DMS153 (cell line): ENCODE data around the gene CDC123.
"Not testable (repeated sequence)": the region's sequence is repeated elsewhere in the genome, so short reads cannot be mapped to it uniquely, and the experiment has no call there.

Source experiments
- DNase-seq: peaks from one replicate; lab custom pipeline; 2025; lab: John Stamatoyannopoulos, UW

CDC123 gene

GRCh38 chr10:12195603-12196506, at the start of gene CDC123, which contains the start of gene NUDT5:
TSS of gene CDC123 (plus strand) at chr10:12196188. CDS start at chr10:12196246, 58 bp downstream.
TSS of gene NUDT5 (minus strand) at chr10:12195891. CDS start at chr10:12186291, 9,600 bp downstream.
- peak; percentile 78 for DNase-seq

GRCh38 chr10:12150163-12150562, 45.8 kb upstream of the CDC123 start:
- no peak for DNase-seq

DNA sequence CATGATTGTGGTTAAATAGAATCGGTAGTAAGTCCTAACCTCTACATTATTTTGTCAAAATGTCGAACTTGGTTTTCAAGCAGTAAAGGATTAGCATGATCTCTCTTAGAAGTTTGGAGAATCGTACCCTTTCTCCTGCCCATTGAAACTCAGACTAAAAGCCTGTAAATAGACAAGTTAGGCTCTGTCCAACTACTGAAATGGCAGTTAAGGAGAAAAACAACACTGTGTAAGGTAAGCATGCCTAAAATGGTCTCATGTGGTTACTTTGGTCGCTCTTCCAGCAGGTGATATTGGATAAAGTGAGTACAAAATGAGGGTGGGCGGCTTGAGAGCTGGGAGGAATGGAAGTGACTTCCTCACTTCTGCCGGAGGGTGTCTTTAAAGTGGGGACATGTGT, 41.5 kb upstream of the CDC123 start:
- DNase-seq: no peak

DNA sequence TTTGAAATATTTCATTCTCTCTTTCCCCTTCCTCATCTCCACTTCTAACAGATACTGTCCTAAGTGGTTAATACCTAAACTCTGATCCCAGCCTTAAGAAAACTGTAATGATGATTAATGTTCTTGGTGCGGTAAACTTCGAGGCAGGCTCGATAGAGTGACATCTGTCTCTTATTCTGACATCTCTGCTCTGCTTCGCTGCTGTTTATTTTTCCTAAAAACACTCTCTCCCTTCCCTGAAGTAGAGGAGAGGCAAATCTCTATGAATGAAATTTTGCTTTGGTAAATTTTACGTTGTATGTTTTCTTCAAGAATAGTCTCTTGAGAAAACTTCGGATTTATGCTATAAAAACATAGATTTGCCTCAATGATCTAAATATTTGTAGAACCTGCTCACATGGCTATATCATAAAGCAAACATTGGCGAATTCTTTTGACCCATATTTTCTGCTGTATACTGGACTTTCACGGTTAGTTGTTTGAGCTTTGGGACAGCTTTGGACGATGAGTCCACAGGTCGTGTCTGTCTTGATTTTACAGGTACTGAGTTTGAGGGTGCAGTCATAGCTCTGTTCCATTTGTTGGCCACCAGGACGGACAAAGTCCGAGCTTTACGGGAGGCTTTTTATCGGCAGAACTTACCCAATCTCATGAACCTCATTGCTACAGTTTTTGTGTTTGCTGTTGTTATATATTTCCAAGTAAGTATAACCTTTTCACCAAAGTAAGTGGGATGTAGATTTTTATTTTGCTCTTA, 39.4 kb upstream of the CDC123 start:
- DNase-seq: no peak

DNA sequence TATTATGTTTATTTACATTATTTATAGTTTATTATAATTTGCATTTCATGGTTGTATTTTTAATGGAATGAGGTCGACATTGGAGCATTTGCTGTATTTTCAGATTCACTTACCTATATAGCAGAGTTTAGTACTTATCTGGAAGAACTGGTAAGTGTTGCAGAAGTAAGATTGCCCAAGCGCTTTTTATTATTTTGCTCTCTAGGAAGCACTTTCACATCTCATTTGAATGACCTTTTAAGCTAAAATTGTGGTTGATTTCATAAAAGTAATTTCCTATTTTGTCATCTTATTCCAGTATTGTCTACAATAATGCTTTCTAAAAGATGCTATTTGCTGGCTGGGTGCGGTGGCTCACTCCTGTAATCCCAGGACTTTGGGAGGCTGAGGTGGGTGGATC, 37.9 kb upstream of the CDC123 start:
- no peak for DNase-seq

- DNase-seq: no peak
Measured at GRCh38 chr10:12160664-12161063, 35.3 kb upstream of the CDC123 start.

DNA sequence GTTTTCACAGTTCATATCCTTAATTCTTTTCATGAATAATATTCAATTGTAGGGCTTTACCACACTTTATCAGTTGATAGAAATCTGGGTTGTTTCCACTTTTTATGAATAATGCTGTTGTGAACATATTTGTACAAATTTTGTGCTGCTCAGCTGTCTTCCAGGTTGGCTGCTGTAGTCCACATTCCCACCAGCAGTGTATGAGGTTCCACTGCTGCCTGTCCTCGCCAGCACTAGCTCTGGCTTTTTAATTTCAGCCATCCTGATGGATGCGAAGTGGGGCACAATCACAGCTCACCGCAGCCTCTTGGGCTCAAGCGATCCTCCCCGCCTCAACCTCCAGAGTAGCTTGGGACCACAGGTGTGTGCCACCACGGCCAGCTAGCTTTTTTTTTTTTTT, 33.1 kb upstream of the CDC123 start:
- no peak for DNase-seq

- no peak for DNase-seq
Measured at GRCh38 chr10:12164085-12164484, 31.9 kb upstream of the CDC123 start.

DNA sequence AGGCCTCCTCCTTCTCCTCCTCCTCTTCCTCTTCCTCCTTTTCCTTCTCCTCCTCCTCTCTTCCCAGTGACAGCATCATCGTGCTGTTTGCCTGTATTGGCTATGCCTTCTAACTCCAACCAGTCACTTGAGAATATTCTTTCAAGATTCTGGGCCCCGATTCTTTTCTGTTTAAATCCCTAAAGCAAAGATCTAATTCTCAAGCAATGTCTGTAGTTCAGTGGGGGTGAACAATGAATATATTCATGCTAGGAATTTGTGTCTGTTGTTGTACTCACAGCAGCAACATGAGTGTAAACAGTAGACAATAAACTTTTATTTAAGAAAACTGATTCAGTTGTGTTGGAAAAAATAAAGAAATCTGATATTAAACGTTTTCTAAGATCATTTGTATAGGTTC, 31.0 kb upstream of the CDC123 start:
- no peak for DNase-seq

DNA sequence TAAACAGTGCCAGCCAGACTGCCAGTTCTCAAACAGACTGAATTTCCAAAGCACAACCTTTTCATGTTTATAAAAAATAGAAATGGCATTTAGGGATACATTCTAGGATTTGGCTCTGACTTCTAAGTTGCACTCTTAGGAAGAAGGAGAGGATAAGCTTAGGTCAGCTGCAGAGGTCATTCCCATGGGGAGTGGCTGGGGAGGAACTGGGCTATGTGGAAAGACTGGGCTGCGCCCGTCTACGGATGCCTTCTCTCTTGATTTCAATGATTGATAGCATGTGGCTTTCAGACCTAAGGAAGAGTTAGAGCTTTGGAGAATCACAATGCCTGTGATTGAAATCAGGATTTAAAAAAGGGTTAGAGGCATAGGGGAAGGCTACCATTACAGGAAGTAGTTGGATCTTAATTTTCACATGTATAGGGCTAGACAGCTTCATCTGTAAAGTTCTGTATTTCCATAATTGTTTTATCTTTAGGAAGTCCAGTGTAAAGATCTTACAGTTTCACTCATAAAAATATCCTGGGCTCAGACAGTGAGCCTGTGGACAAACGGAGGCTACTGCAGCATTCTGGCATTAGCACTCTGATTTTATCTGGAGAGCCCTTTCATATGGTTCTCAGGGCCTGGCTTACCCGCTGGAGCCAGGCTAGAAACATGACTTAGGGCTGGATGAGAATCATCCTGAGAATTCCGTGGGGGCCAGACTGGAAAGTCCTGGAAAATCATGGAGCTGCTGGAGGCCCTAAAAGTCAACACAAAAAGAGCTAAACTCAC, 29.8 kb upstream of the CDC123 start:
- DNase-seq: no peak

DNA sequence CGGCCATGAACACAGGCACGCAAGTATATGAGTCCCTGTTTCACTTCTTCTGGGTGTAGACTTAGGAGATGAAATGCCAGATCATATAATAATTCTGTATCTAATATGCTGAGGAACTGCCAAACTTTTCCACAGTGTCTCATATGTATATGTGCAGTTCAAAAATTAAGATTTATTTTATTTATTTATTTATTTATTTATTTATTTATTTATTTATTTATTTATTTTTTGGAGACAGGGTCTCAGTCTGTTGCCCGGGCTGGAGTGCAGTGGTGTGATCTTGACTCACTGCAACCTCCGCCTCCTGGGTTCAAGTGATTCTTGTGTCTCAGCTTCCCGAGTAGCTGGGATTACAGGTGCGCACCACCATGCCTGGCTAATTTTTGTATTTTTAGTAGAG, 24.5 kb upstream of the CDC123 start:
- not testable (repeated sequence) for DNase-seq

DNA sequence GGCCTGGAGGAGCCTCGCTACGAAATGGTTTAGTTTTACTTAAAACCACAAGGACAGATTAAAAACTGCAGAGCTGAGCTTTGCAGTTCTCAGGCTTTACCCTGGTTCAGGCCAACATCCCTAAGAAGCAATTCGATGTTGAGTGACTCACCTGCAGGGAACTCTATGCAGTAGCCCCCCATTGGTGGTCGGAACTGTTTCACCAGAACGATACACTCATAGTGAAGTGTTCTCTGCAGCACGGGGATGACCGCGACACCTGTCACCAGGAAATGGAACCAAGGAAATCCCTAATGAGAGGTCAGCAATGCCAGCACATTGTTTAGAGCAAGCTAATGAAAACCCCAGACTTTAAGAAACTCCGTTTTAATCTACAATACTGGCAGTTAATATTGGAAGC, 18.3 kb upstream of the CDC123 start:
- DNase-seq: no peak

DNA sequence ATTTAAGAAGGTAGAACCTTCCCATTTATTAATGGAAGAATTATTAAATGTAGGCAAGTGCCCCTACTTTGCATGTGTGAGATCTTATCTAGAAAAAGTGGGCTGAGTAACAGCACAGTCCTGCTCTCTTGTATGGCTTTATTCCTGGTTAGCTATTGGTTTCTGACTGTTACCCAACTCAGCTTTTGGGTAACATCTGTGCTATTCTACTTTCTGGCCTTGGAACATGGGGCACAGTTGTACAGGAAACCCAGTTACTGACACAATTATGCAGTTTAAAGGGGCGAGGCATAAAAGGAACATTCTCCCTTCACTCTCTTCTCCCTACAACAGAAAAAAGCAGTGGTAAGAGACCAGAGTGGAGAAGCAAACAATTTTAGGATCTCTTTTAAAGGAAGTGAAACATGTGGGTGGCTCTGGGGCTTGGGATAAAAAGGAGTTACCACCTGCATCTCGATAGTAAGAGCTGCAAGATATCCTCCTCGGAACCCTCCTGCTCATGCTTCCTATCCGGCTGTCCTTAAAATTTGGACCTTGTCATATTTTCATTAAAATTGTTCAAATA, 16.3 kb upstream of the CDC123 start:
- DNase-seq: no peak

DNA sequence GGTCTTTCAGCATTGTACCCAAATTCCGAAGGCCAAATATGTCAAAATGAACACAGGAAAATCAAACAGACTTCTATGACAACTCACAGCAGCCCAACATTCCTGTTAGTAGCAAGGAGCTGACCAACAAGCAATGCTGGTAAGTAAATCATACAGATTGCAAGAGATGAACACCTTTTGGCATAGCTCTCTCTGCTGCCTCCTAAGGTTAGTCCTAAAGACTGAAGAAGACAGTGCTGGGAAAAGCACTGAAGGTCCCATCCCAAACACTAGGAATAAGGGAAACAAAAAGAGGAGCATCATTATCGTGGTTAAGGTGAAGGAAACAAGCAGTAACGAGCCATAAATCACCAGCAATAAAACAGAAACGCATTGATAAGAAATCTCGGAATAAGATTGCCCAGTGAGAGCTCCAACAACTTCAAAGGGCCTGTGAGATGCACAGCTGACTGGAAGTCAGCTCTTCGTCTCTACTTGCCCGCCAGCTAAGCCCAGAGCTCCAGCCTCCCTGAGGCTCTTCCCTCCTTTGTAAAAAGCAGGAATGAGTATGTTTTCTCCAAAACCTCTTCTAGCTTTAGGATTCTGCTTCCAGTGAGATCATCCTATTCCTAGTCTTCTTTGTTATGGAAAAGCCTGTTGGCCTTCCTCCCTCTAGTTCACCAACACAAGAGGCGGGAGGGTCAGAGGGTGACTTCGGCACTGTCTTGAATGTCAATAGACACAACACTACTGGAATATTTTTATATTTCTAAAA, 15.6 kb upstream of the CDC123 start:
- no peak for DNase-seq

GRCh38 chr10:12181065-12181775, 14.8 kb upstream of the CDC123 start:
- no peak for DNase-seq

DNA sequence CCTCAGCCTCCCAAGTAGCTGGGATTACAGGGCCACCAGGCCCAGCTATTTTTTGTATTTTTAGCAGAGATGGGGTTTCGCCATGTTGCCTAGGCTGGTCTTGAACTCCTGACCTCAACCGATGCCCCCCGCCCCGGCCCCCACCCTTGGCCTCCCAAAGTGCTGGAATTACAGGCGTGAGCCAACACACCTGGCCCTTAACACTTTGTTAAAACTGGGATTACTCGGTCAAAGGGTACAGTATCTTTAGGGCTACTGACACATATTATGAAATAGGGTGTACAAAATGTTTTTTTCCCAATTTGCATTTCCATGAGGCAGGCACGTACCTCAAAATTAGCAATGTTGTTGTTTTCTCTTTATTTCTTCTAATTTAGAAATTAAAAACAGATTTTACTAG, 11.8 kb upstream of the CDC123 start:
- no peak for DNase-seq

- no peak for DNase-seq
Measured at GRCh38 chr10:12186323-12186722, 9.7 kb upstream of the CDC123 start.

DNA sequence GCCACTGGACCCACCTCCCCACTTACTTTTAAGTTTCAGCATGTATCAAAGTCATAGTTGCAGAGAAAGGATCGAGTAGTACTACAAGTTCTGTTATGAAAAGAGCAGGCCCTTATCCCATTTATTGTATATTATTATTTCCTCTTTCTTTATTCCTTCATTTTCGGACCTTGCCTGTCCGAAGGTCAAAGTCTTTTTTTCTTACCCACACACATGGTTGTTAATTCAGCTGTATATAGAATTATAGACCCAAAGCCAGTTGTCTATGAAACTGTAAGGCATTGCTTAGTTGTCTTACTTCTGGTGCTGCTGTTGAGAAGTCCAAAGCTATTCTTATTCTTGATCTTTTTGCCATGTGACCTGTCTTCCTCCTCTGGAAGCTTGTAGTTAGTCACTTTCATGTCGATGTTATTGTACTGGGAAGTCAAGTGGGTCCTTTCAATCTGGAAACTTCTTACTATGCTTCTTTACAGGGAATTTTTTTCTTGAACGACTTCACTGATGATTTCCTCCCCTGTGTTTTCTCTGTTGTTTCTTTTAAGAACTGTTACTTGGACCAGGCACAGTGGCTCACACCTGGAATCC, 8.6 kb upstream of the CDC123 start:
- no peak for DNase-seq

DNA sequence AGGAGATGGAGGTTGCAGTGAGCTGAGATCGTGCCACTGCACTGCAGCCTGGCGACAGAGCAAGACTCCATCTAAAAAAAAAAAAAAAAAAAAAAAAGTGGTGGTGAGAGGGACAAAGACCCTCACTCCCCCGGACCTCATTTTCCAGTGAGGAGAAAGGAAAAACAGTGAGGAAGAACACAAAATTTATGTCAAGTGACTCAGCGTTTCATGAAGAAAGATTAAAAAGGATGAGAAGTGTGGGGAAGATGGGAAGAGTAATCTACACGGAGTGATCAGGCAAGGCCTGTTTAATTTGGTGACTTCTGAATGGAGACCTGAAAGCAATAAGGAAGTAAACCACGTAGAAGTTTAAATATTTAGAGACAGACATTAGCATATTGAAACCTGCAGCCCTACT, 7.3 kb upstream of the CDC123 start:
- no peak for DNase-seq

DNA sequence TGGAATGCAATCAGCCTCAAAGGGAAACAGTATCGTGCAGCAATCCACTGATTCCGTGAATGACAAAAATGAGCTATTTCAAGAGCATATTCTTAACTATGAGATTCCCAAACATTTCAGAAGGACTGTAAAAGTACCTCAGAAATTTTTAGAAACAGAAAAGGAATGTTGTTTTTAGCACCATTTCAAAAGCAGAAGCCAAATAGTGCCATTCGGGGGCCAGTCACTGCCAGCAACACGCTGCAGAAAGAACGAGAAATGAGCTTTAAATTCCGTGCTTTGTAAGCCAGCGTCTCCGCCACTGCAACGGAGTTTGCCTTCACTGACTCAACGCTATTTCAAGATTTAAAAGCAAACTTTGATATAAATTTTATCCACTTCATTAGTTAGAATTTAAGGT, 6.6 kb upstream of the CDC123 start:
- DNase-seq: no peak
